Neuronal stem cell (in vitro differentiated cells): ENCODE data around the gene HS6ST3.

Source experiments
- DNase-seq: peaks from one replicate; pipeline ENCODE4 v3.0.0-alpha.2; 2013; ENCODE audit warnings: low spot score
- H2AFZ ChIP-seq: one replicate; pipeline ENCODE4 v1.6.1; 2013; ENCODE audit warnings: mild to moderate bottlenecking, low read length, inconsistent platforms
- H2AK5ac ChIP-seq: 2 replicates; pipeline ENCODE4 v1.6.1; 2013; ENCODE audit warnings: low read depth, mild to moderate bottlenecking, inconsistent platforms, low read length, moderate library complexity, mixed read lengths
- H2BK120ac ChIP-seq: 2 replicates; pipeline ENCODE4 v1.6.1; 2013; ENCODE audit warnings: low read depth, mild to moderate bottlenecking, inconsistent platforms, low read length, moderate library complexity, mixed read lengths
- H2BK12ac ChIP-seq: one replicate; pipeline ENCODE4 v1.6.1; 2013; ENCODE audit warnings: low read length, inconsistent platforms
- H2BK15ac ChIP-seq: 2 replicates; pipeline ENCODE4 v1.6.1; 2013; ENCODE audit warnings: mild to moderate bottlenecking, low read length, inconsistent platforms, mixed read lengths
- H2BK5ac ChIP-seq: one replicate; pipeline ENCODE4 v1.6.1; 2013; ENCODE audit warnings: inconsistent platforms, mild to moderate bottlenecking, low read length, moderate library complexity
- H3K14ac ChIP-seq: one replicate; pipeline ENCODE4 v1.6.1; 2013; ENCODE audit warnings: low read length, inconsistent platforms
- H3K18ac ChIP-seq: 2 replicates; pipeline ENCODE4 v1.6.1; 2013; ENCODE audit warnings: low read length, inconsistent platforms
- H3K23ac ChIP-seq: 2 replicates; pipeline ENCODE4 v1.6.1; 2013; ENCODE audit warnings: low read depth, mild to moderate bottlenecking, mixed read lengths, low read length, inconsistent platforms; ENCODE audit not compliant: poor library complexity
- H3K27ac ChIP-seq: replicated peaks from 3 replicates; pipeline ENCODE4 v1.5.1; 2013; ENCODE audit warnings: low read length, inconsistent platforms
- H3K27me3 ChIP-seq, 3 experiments: 2 replicates each; pipeline ENCODE4 v1.6.1; 2013; ENCODE audit warnings: low read length in 3 of 3, mild to moderate bottlenecking in 2 of 3, inconsistent platforms in 1 of 3, low read depth in 1 of 3, mixed read lengths in 1 of 3, moderate library complexity in 1 of 3; ENCODE audit not compliant: control insufficient read depth in 3 of 3, insufficient read depth in 3 of 3
- H3K36me3 ChIP-seq, 2 donors: replicated peaks in 1 of 2; 2 replicates each; pipeline ENCODE4 v1.6.1; 2013; ENCODE audit warnings: low read length in 2 of 2; ENCODE audit not compliant: control insufficient read depth in 2 of 2, insufficient read depth in 2 of 2
- H3K4ac ChIP-seq: 2 replicates; pipeline ENCODE4 v1.6.1; 2013; ENCODE audit warnings: inconsistent platforms, mild to moderate bottlenecking, low read length, moderate library complexity
- H3K4me1 ChIP-seq, 2 donors: 1 replicate in 1 of 2; 2 replicates in 1 of 2; pipeline ENCODE4 v1.6.1; 2013; ENCODE audit warnings: low read length in 2 of 2, low read depth in 1 of 2; ENCODE audit not compliant: control insufficient read depth in 2 of 2, insufficient read depth in 1 of 2
- H3K4me2 ChIP-seq: one replicate; pipeline ENCODE4 v1.6.1; 2013; ENCODE audit warnings: mild to moderate bottlenecking, low read length, inconsistent platforms; ENCODE audit not compliant: insufficient read depth, poor library complexity, severe bottlenecking
- H3K4me3 ChIP-seq, 2 donors: 2 replicates each; pipeline ENCODE4 v1.5.1; 2013; ENCODE audit warnings: low read length in 2 of 2, mild to moderate bottlenecking in 2 of 2, inconsistent platforms in 1 of 2, moderate library complexity in 1 of 2
- H3K79me1 ChIP-seq: one replicate; pipeline ENCODE4 v1.6.1; 2013; ENCODE audit warnings: low read depth, mild to moderate bottlenecking, inconsistent platforms, low read length, moderate library complexity
- H3K9ac ChIP-seq: one replicate; pipeline ENCODE4 v1.6.1; 2013; ENCODE audit warnings: mild to moderate bottlenecking, low read depth, low read length, inconsistent platforms; ENCODE audit not compliant: poor library complexity
- H3K9me3 ChIP-seq, 2 donors: replicated peaks in 1 of 2; 2 replicates each; pipeline versions ENCODE3 to v1.6.1; 2013; ENCODE audit warnings: low read length in 2 of 2, mild to moderate bottlenecking in 2 of 2, inconsistent platforms in 1 of 2, low read depth in 1 of 2, mixed read lengths in 1 of 2, moderate library complexity in 1 of 2; ENCODE audit not compliant: control insufficient read depth in 2 of 2, insufficient read depth in 1 of 2
- H4K8ac ChIP-seq: one replicate; pipeline ENCODE4 v1.6.1; 2013; ENCODE audit warnings: low read depth, mild to moderate bottlenecking, inconsistent platforms, low read length, moderate library complexity
- H4K91ac ChIP-seq: one replicate; pipeline ENCODE4 v1.6.1; 2013; ENCODE audit warnings: low read length, low read depth, mild to moderate bottlenecking, inconsistent platforms; ENCODE audit not compliant: poor library complexity

HS6ST3 gene

GRCh38 chr13:96880419-96880818 lies 790.5 kb downstream of the HS6ST3 start:
- no peak overlapping the region for H2BK120ac ChIP-seq
- no peak overlapping the region for H2BK15ac ChIP-seq
- DNase-seq = no peak
- H3K4ac ChIP-seq = no peak overlapping the region
- no peak overlapping the region for H3K23ac ChIP-seq
- no peak overlapping the region for H2BK5ac ChIP-seq
- no peak overlapping the region for H3K9ac ChIP-seq
- H3K36me3 ChIP-seq = peaks cover 0 to 2% of the 10 kb centered on the region in 2 donors
- no peak overlapping the region for H4K8ac ChIP-seq
- H4K91ac ChIP-seq = no peak overlapping the region
- no peak overlapping the region for H3K27ac ChIP-seq
- no peak overlapping the region for H3K18ac ChIP-seq
- H3K14ac ChIP-seq = no peak overlapping the region
- H2AK5ac ChIP-seq = no peak overlapping the region
- H3K27me3 ChIP-seq = no peaks in the 10 kb centered on the region
- H3K4me2 ChIP-seq = no peak overlapping the region
- no peak overlapping the region for H3K4me3 ChIP-seq
- H3K79me1 ChIP-seq = no peaks in the 10 kb centered on the region
- no peaks in the 10 kb centered on the region for H3K4me1 ChIP-seq
- H3K9me3 ChIP-seq = no peaks in the 10 kb centered on the region
- H2AFZ ChIP-seq = no peak overlapping the region
- H2BK12ac ChIP-seq = no peak overlapping the region
